Activated CD8-positive, alpha-beta memory T cell treated with anti-CD3 and anti-CD28 coated beads, Interleukin-2, amount 10 ng/mL, durations not matched to agents 7 days and 5 days (primary cell): Measurements from ENCODE around the gene GPR42. TPM values are rescaled to one million over a fixed set of nuclear protein-coding genes. Genes with fewer than 3 reads are reported as not detected.
"Not testable (repeated sequence)": the region's sequence is repeated elsewhere in the genome, so short reads cannot be mapped to it uniquely, and the experiment has no call there.

Experiments used
- ATAC-seq: fragments of 150-1000 bp; cut with Tn5 transposase; one replicate; pipeline ENCODE4 v1.10.0; 2021; ENCODE audit warnings: moderate library complexity
- CTCF ChIA-PET: fragments of 350-600 bp; sonication (Branson Sonifier 250); formaldehyde crosslinking; loops from one replicate; lab custom pipeline; 2021; ENCODE audit warnings: antibody characterized with exemption; lab: Charles Lee
- DNase-seq: peaks from one replicate; pipeline ENCODE4 v3.0.0-alpha.2; 2020
- H3K27ac Mint-ChIP-seq: one replicate; pipeline ENCODE4 v1.8.0; 2021; ENCODE audit warnings: mild to moderate bottlenecking, mixed read lengths
- H3K27me3 Mint-ChIP-seq: one replicate; pipeline ENCODE4 v1.8.0; 2021; ENCODE audit warnings: mixed read lengths
- H3K36me3 Mint-ChIP-seq: one replicate; pipeline ENCODE4 v1.8.0; 2021; ENCODE audit warnings: mild to moderate bottlenecking, mixed read lengths
- H3K4me1 Mint-ChIP-seq: one replicate; pipeline ENCODE4 v1.8.0; 2021; ENCODE audit warnings: mixed read lengths
- H3K4me3 Mint-ChIP-seq: one replicate; pipeline ENCODE4 v1.8.0; 2021; ENCODE audit warnings: mild to moderate bottlenecking, moderate library complexity, mixed read lengths
- H3K9me3 Mint-ChIP-seq: one replicate; pipeline ENCODE4 v1.8.0; 2022; ENCODE audit warnings: low read depth, mixed read lengths
- total RNA-seq, 2 experiments: library from RNA; stranded (reverse); gene quantifications; one replicate each; pipeline ENCODE4 v1.2.3, GENCODE V29; 2021

Gene GPR42
- total RNA-seq, 2 experiments from 2014 or later = 0.12 TPM; not detected in 1

DNA sequence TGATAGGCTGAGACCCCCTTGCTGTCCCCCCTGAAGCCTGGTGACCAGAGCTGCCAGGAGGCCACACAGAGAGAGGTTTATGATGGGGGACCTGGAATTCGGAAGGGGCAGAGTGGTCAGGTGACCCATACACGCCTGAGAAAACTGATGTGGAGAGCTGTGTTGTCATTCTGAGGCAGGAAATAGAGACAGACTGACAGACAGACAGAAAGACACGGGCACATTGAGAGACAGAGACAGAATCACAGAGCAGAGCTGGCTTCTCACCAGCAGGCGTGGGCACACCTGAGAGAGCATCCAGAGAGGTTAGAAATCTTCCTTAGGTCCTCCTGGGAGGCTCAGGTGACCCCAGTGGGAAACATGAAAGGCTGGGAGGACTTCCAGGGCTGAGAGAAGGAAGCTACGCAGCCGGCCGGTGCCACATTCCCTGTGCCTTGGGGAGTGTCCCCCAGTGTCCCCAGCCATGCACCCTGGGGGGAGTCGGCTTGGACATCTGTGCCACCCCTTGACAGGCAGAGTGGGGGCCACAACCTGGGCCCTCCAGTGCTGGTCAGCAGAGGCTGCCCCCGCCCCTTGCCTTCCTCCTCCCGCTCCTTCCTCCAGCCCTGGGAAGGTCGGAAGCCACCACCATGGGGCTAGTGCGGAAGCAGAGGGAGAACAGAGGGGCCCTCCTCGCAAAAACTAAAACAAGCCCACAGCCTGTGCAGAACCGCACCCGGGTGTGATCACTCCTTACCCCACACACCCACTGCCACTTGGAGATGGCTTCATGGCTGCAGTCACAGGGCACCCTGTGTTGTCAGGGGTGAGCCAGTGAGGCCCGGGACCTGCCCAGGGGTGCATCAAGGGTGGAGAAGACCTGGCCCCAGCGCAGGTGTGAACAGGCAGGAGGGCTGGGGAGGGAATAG, 21.0 kb upstream of the GPR42 start:
- Mint-ChIP-seq H3K27me3 (peaks cover 42% of the 10 kb centered on the region), H3K4me1 (peaks cover 35% of the 10 kb centered on the region), H3K9me3 (no peaks in the 10 kb centered on the region), H3K27ac (no peak overlapping the region), H3K36me3 (no peaks in the 10 kb centered on the region), H3K4me3 (no peak overlapping the region)
- DNase-seq (peak; percentile 37), ATAC-seq (no peak)
- CTCF ChIA-PET = interaction anchor here (1.1 to 3.2 kb wide), 3 partner anchors 14 to 160 kb away, joined by 3 to 15 read pairs (median 3); no protein-coding TSS in a partner anchor

DNA sequence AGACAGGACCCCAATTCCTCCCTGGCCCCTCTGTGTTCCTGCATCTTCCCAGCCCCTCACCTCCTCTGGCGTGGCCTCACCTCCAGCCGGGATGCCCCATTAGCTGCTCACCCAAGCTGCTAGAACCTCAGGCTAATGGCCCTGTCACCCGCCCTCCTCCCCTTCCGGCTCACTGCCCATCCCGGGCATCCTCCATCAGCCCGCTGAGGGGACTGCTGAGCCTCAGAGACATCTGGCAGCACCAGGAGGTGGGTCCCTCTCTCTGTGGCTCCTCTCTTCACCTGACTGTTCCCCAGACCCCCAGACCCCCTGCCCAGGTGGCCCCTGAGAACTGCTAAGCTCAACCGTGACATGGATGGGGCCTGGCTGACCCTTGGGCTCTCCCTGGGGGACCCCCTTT, 20.3 kb upstream of the GPR42 start:
- Mint-ChIP-seq H3K27ac (no peak overlapping the region), H3K4me1 (peaks cover 40% of the 10 kb centered on the region)
- CTCF ChIA-PET = interaction anchor here (0.9 to 3.2 kb wide), 2 partner anchors 119 to 145 kb away, joined by 3 to 15 read pairs; no protein-coding TSS in a partner anchor

DNA sequence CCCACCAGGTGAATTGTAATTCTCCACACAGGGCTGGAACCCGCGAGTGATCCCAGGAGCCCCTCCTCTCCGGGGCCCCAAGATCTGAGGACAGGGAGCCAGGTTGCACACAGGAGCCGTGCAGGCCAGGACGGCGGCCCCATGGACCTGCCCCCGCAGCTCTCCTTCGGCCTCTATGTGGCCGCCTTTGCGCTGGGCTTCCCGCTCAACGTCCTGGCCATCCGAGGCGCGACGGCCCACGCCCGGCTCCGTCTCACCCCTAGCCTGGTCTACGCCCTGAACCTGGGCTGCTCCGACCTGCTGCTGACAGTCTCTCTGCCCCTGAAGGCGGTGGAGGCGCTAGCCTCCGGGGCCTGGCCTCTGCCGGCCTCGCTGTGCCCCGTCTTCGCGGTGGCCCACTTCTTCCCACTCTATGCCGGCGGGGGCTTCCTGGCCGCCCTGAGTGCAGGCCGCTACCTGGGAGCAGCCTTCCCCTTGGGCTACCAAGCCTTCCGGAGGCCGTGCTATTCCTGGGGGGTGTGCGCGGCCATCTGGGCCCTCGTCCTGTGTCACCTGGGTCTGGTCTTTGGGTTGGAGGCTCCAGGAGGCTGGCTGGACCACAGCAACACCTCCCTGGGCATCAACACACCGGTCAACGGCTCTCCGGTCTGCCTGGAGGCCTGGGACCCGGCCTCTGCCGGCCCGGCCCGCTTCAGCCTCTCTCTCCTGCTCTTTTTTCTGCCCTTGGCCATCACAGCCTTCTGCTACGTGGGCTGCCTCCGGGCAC, 19.3 kb upstream of the GPR42 start:
- no peak overlapping the region for H3K27ac Mint-ChIP-seq

More for the DNA sequence above, 20.3 kb upstream of the GPR42 start:
- no peaks in the 10 kb centered on the region for H3K9me3 Mint-ChIP-seq
- DNase-seq (no peak), ATAC-seq (no peak)
- H3K27me3 Mint-ChIP-seq = peaks cover 44% of the 10 kb centered on the region
- no peaks in the 10 kb centered on the region for H3K36me3 Mint-ChIP-seq
- H3K4me3 Mint-ChIP-seq = no peak overlapping the region

DNA sequence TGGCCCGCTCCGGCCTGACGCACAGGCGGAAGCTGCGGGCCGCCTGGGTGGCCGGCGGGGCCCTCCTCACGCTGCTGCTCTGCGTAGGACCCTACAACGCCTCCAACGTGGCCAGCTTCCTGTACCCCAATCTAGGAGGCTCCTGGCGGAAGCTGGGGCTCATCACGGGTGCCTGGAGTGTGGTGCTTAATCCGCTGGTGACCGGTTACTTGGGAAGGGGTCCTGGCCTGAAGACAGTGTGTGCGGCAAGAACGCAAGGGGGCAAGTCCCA, 18.8 kb upstream of the GPR42 start:
- H3K27me3 Mint-ChIP-seq = peaks cover 37% of the 10 kb centered on the region
- H3K27ac Mint-ChIP-seq = no peak overlapping the region
- CTCF ChIA-PET = interaction anchor here (1.1 to 3.8 kb wide), 9 partner anchors 13 to 196 kb away, joined by 3 to 76 read pairs (median 10); no protein-coding TSS in a partner anchor
- peak; percentile 34 for DNase-seq
- H3K9me3 Mint-ChIP-seq = no peaks in the 10 kb centered on the region
- peaks cover 30% of the 10 kb centered on the region for H3K4me1 Mint-ChIP-seq
- no peaks in the 10 kb centered on the region for H3K36me3 Mint-ChIP-seq
- no peak overlapping the region for H3K4me3 Mint-ChIP-seq
- ATAC-seq = no peak

More for the DNA sequence above, 19.3 kb upstream of the GPR42 start:
- peaks cover 35% of the 10 kb centered on the region for H3K4me1 Mint-ChIP-seq
- peak; percentile 33 for DNase-seq
- H3K9me3 Mint-ChIP-seq = no peaks in the 10 kb centered on the region
- H3K4me3 Mint-ChIP-seq = no peak overlapping the region
- peaks cover 40% of the 10 kb centered on the region for H3K27me3 Mint-ChIP-seq
- CTCF ChIA-PET = interaction anchor here (0.9 to 3.8 kb wide), 6 partner anchors 100 to 144 kb away, joined by 3 to 76 read pairs (median 18); no protein-coding TSS in a partner anchor
- ATAC-seq = no peak
- H3K36me3 Mint-ChIP-seq = no peaks in the 10 kb centered on the region

DNA sequence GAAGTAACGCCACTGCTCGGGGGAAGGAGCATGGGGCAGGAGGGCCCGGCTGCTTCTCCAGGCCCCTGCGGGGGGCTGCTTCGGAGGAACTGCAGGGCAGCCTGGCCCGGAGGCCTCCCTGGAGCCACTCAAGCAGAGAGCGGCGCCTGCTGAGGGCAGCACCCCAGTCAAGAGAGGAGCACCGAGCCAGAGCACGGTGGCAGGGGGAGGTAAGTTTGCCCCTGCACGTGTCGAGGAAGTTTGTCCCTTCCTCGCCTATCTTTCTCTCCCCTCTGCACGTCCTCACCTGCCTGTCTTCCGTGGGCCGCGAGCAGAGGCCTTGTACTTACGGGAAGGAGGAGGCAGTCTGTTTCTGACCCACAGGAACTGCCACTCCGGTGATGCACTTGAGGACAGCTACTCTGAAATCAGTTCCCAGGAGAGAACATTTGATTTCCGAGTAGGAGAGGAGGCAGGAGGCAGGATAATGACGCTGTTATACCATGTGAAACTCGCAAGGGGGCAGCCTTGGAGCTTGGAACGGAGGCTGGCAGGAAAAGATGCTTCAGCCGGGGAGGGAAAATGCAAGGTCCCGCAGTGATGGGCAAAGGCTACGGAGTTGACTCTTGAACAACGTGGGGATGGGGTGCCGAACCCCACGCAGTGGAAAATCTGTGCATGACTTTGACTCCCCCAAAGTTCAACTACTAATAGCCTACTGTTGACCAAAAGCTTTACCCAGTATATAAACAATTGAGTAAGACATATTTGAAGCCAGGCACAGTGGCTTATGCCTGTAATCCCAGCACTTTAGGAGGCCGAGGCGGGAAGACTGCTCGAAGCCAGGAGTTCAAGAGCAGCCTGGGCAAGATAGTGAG, 18.2 kb upstream of the GPR42 start:
- peak; percentile 71 for ATAC-seq
- H3K27ac Mint-ChIP-seq = no peak overlapping the region
- no peaks in the 10 kb centered on the region for H3K9me3 Mint-ChIP-seq
- CTCF ChIA-PET = interaction anchor here (0.9 to 3.8 kb wide), 23 partner anchors 8 to 308 kb away, joined by 3 to 76 read pairs (median 4); no protein-coding TSS in a partner anchor
- H3K27me3 Mint-ChIP-seq = peaks cover 35% of the 10 kb centered on the region
- peaks cover 24% of the 10 kb centered on the region for H3K4me1 Mint-ChIP-seq
- DNase-seq = peak; percentile 77
- H3K36me3 Mint-ChIP-seq = no peaks in the 10 kb centered on the region
- no peak overlapping the region for H3K4me3 Mint-ChIP-seq

DNA sequence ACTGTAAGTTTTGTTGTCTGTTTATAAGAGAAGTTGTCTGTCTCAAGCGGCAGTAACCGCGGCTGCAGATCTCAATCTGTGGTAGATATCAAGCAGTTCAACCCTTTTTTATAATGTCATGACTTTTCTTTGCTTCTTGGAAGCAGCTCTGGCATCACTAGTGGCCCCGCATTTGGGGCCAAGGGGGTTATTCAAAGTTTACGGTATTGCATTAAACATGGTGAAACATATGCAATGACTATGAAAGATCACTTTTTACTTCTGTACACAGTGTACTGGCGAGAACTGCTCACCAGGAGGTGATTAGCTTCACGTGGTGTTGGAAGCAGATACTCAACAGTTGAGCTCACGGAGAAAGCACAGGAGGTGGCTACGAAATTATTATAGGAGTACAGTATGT, 17.2 kb upstream of the GPR42 start:
- Mint-ChIP-seq H3K4me1 (peaks cover 24% of the 10 kb centered on the region), H3K27ac (no peak overlapping the region), H3K27me3 (peaks cover 34% of the 10 kb centered on the region), H3K4me3 (no peak overlapping the region), H3K9me3 (no peaks in the 10 kb centered on the region), H3K36me3 (no peaks in the 10 kb centered on the region)
- CTCF ChIA-PET = interaction anchor here (0.9 to 3.8 kb wide), 21 partner anchors 8 to 309 kb away, joined by 3 to 76 read pairs (median 4); no protein-coding TSS in a partner anchor
- DNase-seq = peak; percentile 36
- no peak for ATAC-seq

DNA sequence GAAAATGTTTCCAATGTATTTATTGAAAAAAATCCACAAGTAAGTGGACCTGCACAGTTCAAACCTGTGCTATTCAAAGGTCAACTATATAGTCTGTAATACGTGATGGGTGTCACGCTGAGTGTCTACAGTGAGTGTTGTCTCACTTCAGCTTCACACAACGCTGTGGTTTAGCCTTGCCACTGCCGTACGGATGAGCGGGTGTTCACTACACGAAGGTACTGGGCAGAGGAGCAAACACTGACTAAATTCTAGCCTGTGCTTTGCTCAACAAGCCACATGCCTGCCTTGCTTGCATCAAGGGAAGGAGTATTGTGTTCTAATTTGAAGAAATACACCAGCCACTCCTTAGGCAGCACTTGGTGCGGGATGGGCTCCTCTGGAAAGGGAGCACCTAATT, 16.0 kb upstream of the GPR42 start:
- no peaks in the 10 kb centered on the region for H3K36me3 Mint-ChIP-seq
- no peaks in the 10 kb centered on the region for H3K9me3 Mint-ChIP-seq
- H3K27me3 Mint-ChIP-seq = peaks cover 24% of the 10 kb centered on the region
- DNase-seq (peak; percentile 68), ATAC-seq (peak; percentile 61)
- H3K27ac Mint-ChIP-seq = no peak overlapping the region
- H3K4me3 Mint-ChIP-seq = no peak overlapping the region
- peaks cover 24% of the 10 kb centered on the region for H3K4me1 Mint-ChIP-seq
- CTCF ChIA-PET = interaction anchor here (0.8 to 3.8 kb wide), 4 partner anchors 108 to 140 kb away, joined by 3 to 76 read pairs (median 40); no protein-coding TSS in a partner anchor

DNA sequence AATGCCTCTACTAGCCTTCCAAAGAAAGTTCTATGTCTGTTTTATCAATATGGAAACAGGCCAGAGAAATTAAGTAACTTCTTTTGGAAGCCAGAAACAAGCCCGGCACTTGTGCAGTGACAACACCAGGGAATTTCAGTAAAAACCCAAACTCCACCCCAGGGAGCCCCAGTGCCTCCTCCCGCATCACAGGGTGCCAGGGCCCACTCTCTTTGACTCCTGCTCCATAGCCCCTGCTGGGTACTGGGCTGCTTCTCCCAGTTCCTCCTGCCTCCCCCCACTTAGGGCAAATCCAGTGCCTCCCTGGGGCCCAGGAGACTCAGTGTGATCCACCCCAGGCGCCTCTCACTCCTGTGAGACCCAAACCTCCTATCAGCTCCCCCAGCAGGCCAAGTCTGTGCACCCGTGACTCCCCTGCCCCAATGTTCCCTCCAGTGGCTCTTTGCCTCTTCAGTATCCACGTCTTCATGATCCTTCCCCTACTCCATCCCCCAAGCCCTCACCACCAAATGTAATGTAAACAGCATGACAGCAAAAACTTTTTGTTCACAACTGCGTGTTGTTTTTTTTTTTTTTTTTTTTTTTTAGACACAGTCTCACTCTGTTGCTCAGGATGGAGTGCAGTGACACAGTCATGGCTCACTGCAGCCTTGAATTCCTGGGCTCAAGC, 14.9 kb upstream of the GPR42 start:
- no peak for ATAC-seq
- Mint-ChIP-seq H3K27ac (no peak overlapping the region), H3K4me3 (no peak overlapping the region), H3K27me3 (peaks cover 27% of the 10 kb centered on the region), H3K36me3 (no peaks in the 10 kb centered on the region), H3K9me3 (no peaks in the 10 kb centered on the region), H3K4me1 (peaks cover 24% of the 10 kb centered on the region)
- CTCF ChIA-PET = interaction anchor here (0.6 to 3.8 kb wide), 7 partner anchors 8 to 1154 kb away, joined by 3 to 28 read pairs (median 6); partner anchors contain the start of gene FFAR1
- DNase-seq = no peak

DNA sequence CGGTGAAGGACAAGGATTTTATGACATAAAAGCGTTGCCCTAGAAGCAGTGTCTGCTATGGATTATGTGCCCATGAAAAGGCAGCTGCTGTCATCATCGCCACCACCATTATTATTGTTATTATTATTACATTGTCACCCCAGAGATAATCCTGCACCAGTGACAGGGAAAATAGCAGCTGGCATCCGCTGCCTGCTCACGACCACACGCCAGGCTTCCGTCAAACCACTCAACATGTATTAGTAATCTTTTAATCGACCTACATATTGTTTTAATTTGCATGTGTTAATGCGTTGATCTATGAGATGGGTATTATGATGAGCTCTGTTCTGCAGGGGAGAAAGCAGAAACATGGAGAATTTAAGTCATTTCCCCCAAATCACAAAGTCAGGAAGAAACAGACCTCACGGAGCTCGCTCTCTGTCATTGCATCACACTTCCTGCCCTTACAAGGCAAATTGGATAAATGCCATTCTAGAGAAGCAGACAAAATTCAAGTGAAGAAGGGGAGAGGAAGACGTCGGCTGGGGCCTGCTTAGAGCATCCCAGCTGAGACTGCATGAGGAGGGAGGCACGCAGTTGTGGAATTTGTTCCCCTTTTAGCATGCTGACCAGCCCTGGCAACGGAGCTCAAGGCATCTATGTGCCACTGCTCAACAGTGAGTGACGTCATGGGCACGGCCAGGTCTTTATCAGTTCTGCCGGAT, 12.8 kb upstream of the GPR42 start, which contains the start of gene FFAR3:
Gene FFAR3, plus strand, starts transcription at position 594 of the 707 bp plus-strand sequence. CDS start 431 bp downstream, outside the sequence.
- no peaks in the 10 kb centered on the region for H3K36me3 Mint-ChIP-seq
- CTCF ChIA-PET = interaction anchor here (0.7 to 2.9 kb wide), 4 partner anchors 109 to 153 kb away, joined by 3 to 15 read pairs (median 7); no protein-coding TSS in a partner anchor
- peaks cover 19% of the 10 kb centered on the region for H3K4me1 Mint-ChIP-seq
- H3K4me3 Mint-ChIP-seq = no peak within 1 kb of the TSS
- no peaks in the 10 kb centered on the region for H3K9me3 Mint-ChIP-seq
- H3K27ac Mint-ChIP-seq = no peak within 1 kb of the TSS
- no peak for ATAC-seq
- peaks cover 35% of the 10 kb centered on the region for H3K27me3 Mint-ChIP-seq
- peak; percentile 22 for DNase-seq

DNA sequence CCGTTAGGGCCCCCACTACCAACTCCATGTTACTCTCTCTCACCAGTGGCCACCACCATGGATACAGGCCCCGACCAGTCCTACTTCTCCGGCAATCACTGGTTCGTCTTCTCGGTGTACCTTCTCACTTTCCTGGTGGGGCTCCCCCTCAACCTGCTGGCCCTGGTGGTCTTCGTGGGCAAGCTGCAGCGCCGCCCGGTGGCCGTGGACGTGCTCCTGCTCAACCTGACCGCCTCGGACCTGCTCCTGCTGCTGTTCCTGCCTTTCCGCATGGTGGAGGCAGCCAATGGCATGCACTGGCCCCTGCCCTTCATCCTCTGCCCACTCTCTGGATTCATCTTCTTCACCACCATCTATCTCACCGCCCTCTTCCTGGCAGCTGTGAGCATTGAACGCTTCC, 12.0 kb upstream of the GPR42 start:
- H3K4me3 Mint-ChIP-seq, H3K36me3 Mint-ChIP-seq, H3K27ac Mint-ChIP-seq, H3K9me3 Mint-ChIP-seq, DNase-seq, ATAC-seq: not testable (repeated sequence)
- Mint-ChIP-seq H3K4me1 (peaks cover 18% of the 10 kb centered on the region), H3K27me3 (peaks cover 32% of the 10 kb centered on the region)
- CTCF ChIA-PET = interaction anchor here (1.2 to 2.9 kb wide), 2 partner anchors 108 to 152 kb away, joined by 3 to 15 read pairs; no protein-coding TSS in a partner anchor

DNA sequence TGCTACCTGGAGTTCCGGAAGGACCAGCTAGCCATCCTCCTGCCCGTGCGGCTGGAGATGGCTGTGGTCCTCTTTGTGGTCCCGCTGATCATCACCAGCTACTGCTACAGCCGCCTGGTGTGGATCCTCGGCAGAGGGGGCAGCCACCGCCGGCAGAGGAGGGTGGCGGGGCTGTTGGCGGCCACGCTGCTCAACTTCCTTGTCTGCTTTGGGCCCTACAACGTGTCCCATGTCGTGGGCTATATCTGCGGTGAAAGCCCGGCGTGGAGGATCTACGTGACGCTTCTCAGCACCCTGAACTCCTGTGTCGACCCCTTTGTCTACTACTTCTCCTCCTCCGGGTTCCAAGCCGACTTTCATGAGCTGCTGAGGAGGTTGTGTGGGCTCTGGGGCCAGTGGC, 11.5 kb upstream of the GPR42 start:
- CTCF ChIA-PET, H3K36me3 Mint-ChIP-seq: not testable (repeated sequence)
- peak; percentile 28 for DNase-seq

More for the DNA sequence above, 11.5 kb upstream of the GPR42 start:
- peaks cover 18% of the 10 kb centered on the region for H3K4me1 Mint-ChIP-seq
- H3K4me3 Mint-ChIP-seq, H3K27ac Mint-ChIP-seq, ATAC-seq, H3K9me3 Mint-ChIP-seq: not testable (repeated sequence)
- H3K27me3 Mint-ChIP-seq = peaks cover 32% of the 10 kb centered on the region
